Stimulated activated CD4-positive, alpha-beta T cell treated with anti-CD3 and anti-CD28 coated beads, Interleukin-2, amount 100 ng/mL, for 48 hours (primary cell): ENCODE measurements around the gene NOTCH4.
"Not testable (repeated sequence)": the region's sequence is repeated elsewhere in the genome, so short reads cannot be mapped to it uniquely, and the experiment has no call there.

ENCODE experiments used
- DNase-seq, 2 donors: peaks; one replicate each; pipeline ENCODE4 v3.0.0-alpha.2; 2020

Gene NOTCH4

GRCh38 chr6:32216285-32216684, 7.6 kb downstream of the NOTCH4 start:
- no peak for DNase-seq

- DNase-seq = no peak
Measured at GRCh38 chr6:32215617-32216016, 8.2 kb downstream of the NOTCH4 start.

GRCh38 chr6:32214126-32214525, 9.7 kb downstream of the NOTCH4 start:
- no peak for DNase-seq

- DNase-seq = no peak
Measured at GRCh38 chr6:32213649-32214048, 10.2 kb downstream of the NOTCH4 start.

DNA sequence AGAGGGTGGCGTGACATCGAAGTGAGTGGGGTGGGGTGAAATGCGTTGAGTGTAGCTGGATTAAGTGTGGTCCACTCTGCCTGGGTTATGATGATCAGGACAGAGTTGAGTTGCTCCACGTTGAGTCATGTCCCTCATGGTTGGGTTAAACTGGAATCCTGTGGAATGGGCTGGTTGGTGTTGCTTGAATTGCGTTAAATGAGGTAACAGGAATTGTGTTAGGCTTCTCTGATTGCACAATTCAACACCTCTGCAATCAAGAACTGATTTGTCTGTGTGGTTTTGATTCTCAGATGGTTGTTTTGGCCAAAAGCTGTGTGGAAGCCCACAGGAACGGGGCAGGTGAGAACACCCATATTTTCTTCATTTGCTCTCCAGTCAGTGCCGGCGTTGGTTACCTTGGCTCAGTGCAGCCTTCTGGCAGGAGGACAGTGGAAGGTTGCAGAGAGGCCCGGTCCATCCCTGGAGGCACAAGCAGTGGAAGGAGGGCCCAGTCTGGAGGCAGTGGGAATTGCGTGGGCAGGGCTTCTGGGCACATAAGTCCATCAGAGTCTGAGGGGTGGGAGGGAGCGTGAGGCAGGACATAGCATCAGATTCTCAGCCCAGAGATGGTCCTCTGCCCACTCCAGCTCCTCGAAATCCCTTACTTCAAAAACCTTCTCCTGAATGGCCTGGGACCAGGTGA, 11.6 kb downstream of the NOTCH4 start:
- no peak for DNase-seq

DNA sequence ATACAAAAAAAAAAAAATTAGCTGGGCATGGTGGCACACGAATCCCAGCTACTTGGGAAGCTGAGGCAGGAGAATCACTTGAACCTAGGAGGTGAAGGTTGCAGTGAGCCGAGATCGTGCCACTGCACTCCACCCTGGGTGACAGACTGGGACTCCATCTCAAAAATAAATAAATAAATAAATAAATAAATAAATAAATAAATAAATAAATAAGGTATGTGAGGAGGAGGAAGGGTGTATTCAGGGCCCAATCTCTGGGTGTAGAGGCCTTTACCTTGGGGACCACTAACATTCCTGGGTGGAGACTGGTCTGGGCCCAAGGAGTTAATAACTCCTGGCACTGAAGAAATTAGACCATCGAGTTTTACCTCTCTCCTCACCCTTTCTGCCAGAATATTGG, 12.4 kb downstream of the NOTCH4 start:
- DNase-seq = not testable (repeated sequence)

- no peak for DNase-seq
Measured at GRCh38 chr6:32210191-32210601, 13.7 kb downstream of the NOTCH4 start.

DNA sequence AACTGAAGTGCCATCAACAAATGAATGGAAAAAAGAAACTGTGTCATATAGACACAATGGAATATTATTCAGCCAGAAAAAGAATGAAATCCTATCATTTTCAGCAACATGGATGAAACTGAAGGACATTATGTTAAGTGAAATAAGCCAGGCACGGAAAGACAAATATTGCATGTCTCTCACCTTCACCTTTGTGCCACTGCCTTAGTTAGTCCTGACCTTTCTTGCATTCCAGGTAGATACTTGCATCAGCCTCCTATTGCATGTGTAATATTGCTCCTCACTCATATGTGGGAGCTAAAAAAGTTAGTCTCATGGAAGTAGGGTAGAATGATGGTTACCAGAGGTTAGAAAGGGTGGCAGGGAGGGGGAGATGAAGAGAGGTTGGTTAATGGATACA, 14.9 kb downstream of the NOTCH4 start:
- DNase-seq = no peak

DNA sequence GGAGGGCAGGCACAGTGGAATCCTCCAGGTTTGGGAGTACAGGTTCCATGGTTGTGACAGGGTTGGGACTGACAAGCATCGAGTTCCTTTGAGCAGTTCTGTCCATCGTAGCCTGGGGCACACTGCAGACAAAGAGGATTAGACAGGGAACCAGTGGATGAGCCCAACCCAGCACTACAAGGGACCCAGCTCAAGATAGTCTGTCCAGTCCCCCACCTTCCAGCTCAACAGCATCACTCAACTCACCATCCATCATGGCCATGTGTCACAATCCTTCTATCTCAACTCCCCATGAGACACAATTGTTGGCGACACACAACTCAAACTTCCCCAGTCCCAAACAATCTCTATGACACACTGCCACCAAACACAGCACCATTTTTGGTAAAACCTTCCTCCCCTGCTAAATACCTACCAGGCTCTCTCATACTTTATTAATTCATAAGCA, 19.6 kb downstream of the NOTCH4 start:
- DNase-seq = no peak

- DNase-seq = no peak
Measured at GRCh38 chr6:32203426-32204267, 20.2 kb downstream of the NOTCH4 start.

DNA sequence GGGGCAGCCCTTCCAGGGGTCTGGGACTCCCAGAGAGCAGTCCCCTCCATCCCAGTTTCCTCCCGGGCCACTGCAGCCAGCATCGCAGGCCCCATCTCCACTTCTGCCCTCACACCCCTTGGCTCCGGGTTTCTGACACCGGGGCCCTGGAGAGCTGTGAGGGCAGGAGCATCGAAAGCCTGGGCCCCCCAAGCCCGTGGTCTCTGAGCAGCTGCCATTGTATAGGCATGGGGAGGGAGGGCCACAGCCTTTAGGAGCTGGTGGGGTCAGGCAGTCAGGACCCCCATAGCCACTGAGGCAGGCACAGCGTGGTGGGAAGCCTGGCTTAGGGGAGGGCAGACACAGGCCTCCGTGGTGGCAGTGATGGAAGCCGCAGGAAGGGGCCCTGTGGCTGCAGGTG, 21.7 kb downstream of the NOTCH4 start:
- no peak for DNase-seq

GRCh38 chr6:32200711-32201475, 23.0 kb downstream of the NOTCH4 start:
- no peak for DNase-seq

DNA sequence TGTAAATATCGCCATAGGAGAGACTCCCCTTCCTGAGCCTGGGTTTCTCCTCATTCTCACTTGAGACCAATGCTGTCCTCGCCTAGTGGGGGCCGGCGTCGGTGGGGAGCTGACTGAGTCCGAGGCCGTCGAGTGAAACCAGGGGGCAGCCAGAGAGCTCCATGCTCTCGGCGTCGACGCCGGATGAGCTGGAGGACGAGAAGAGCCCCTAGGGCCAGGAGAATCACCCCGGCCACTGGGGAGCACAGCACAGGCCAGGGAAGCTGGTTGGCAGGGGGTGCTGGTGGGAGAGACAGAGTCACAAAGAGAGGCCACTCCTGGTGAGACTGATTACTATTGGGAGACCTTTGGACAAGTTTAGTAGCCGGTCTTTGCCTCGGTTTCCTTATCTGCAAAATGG, 25.0 kb downstream of the NOTCH4 start:
- no peak for DNase-seq

DNA sequence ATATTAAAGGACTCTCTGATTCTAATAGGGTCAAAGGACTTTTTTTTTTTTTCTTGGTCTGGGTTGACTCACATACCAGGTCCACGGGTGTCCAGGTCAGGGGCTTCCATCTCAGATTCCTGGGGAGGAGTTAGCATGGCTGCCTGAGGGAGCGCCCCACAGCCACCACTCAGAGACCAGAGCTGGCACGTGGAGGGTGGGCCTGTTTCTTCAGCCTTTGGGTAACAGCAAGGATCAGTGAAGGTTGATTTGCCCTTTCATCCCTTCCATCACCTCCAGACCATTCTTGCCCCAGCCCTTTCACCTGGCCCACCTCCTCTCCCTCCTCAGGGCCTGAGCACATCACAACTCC, 25.5 kb downstream of the NOTCH4 start:
- DNase-seq = no peak

DNA sequence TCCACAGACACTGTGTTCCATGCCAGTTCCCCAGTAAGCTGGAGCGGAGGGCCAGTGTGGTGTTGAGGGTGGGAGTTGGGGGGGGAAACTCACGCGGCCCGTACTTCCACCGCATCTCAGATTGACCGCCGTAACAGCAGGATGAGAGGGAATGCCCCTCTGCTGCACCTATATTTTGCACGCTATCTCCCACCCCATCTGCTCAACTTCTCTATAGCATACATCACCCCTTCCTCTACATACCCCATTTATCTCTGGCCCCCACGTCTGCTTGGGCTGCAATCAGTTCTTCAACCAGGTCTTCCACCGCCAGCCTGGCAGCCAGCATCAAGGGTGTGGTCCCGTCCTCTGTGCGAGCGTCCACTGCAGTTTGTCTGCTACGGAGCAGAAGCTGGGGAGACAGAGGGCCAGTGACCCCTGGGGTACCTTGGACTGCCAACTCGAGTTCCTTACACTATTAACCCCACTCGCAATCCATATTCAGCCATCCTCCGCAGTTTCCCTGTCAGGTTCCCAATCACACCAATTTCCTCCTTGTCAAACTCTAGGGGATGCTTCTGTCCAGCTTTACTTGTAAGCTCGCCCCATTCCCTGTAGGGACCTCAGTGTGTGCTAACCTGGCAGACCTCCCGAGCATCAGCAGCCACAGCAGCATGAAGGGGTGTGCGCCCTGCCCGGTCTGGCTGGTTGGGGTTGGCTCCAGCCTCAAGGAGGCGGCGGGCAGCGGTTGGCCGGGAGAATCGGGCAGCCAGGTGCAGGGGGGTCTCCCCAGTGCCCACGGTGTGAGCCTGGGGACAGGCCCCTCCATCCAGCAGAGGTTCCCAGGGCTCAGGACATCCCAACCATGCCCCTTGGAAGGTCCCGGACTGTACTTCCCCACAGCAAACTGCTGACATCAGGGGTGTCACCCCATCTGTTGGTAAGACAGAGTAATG, 26.9 kb downstream of the NOTCH4 start:
- DNase-seq = no peak

- DNase-seq = peak; percentile 56 to 57
Measured at GRCh38 chr6:32195902-32196681, 27.8 kb downstream of the NOTCH4 start.

- peak; percentile 100 for DNase-seq
Measured at GRCh38 chr6:32195652-32195901, 28.3 kb downstream of the NOTCH4 start.

DNA sequence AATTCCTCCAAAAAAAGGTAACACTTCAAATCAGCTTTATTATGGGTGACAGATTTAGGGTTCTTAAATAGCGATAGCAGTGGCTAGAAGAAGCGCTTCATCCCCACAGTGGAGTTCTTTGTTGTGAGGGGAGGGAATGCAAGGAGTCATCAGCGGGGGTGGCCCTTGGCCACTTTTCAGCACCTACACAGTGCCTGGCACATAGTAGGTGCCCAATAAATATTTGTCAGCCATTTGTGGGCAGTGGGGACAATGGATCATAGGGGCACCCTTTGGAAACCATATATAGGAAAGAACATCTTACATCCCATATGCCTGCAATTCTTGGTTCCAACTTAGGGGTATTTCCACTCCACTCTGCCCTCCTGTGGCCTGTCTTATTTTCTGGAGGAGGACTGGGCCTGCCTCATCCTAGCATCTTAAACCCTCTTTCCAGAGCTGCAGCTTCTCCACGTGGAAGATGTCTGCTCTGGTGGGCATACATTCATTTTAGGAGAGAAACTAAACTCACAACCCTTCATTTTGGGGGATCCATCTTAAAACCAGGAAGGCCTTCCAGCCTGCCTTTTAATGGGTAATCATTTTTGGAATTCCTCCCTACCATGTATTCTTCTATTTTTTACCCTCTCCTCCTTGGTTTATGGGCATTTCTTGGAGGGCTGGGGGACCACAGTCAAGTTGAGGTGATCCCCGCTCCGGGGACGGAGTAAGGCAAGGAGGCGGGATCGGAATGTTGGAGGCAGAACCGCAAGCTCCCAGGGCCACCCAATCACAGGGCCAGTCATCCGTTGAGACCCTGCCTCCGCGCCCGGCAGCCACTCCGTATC, 28.8 kb downstream of the NOTCH4 start:
- DNase-seq = no peak

DNA sequence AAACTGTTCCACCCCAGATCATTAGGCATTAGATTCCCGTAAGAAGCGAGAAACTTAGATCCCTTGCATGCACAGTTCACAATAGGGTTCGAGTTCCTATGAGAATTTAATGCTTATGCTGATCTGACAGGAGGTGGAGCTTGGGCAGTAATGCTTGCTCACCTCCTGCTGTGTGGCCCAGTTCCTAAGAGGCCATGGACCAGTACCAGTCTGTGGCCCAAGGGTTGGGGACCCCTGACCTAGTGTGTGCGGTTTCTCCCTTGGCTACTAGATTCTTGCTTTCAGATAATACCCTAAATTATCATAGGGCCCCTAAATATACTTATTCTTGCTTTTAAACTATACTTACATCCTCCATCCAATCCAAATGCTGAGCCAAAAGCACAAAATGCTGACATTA, 29.5 kb downstream of the NOTCH4 start:
- DNase-seq = no peak

GRCh38 chr6:32193096-32193495, 30.8 kb downstream of the NOTCH4 start:
- DNase-seq = not testable (repeated sequence)

DNA sequence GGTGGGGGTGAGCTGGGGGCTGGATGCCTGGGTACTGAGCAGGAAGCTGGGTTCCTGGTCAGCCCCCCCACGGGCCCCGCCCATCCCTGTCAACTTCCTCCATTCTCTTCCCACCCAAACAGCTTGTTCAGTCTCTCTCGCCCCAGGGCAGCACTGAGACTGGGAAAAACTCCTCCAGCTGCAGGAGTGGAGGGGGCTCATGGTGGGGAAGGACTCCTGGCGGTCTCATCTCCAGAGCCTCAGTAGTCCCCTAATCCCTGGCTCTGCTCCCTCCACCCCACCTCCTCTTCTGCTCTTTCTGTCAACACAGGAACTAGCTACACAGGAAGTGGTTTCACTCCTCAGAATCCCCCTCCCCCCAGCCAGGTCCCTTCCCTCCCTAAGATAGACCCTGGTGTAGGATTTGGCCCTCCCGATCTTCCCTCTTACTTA, 31.2 kb downstream of the NOTCH4 start, which contains the start of gene GPSM3:
Gene GPSM3 (minus strand): TSS at position 36 of the 432 bp plus-strand sequence. CDS start 130 bp downstream, outside the sequence.
- DNase-seq = no peak
